ENCODE measurements around the gene MMEL1. TPM values are rescaled to one million over a fixed set of nuclear protein-coding genes. Genes with fewer than 3 reads are reported as not detected.
"Not testable (repeated sequence)": the region's sequence is repeated elsewhere in the genome, so short reads cannot be mapped to it uniquely, and the experiment has no call there.

The MMEL1 gene
- total and polyA plus RNA-seq, 8 donors: 0.39 to 8.7 (median 2.5) TPM

DNA sequence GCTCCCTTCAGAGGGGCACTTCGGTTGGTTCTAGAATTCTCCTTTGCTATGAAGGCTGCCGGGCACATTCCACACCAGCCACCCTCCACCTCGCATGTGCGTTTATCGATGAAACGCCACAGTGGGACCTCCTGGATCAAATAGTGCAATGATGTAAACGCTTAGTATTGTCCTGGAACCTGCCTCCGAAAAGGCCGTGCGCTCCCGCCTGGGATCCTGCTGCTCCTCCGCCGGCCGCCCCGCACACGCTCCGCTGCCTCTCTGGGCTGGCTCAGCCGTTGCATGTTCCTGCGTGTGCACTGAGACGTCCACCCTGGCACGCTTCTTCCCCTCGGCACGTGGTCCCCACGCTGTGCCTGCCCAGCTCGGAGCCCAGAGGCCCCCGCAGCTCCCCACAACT lies 80.6 kb downstream of the MMEL1 start:
- no peak for DNase-seq
- Histone ChIP-seq H3K4me3 (no peak overlapping the region), H3K4me1 (peaks cover 6 to 22% (median 10%) of the 10 kb centered on the region in 3 donors), H3K27ac (no peak overlapping the region), H3K36me3 (no peaks in the 10 kb centered on the region), H3K27me3 (no peaks in the 10 kb centered on the region), H3K9me3 (no peaks in the 10 kb centered on the region)
- TF ChIP-seq, protein P1, sequence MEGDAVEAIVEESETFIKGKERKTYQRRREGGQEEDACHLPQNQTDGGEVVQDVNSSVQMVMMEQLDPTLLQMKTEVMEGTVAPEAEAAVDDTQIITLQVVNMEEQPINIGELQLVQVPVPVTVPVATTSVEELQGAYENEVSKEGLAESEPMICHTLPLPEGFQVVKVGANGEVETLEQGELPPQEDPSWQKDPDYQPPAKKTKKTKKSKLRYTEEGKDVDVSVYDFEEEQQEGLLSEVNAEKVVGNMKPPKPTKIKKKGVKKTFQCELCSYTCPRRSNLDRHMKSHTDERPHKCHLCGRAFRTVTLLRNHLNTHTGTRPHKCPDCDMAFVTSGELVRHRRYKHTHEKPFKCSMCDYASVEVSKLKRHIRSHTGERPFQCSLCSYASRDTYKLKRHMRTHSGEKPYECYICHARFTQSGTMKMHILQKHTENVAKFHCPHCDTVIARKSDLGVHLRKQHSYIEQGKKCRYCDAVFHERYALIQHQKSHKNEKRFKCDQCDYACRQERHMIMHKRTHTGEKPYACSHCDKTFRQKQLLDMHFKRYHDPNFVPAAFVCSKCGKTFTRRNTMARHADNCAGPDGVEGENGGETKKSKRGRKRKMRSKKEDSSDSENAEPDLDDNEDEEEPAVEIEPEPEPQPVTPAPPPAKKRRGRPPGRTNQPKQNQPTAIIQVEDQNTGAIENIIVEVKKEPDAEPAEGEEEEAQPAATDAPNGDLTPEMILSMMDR (IDR thresholded peaks at IDR 0.05): no peak
- 77 to 89% methylated on average over 23 to 26 of the region's 26 CpGs for WGBS, 2 donors
- FAIRE-seq: no peak
- intact Hi-C loops (cut with DNase I): no loop called here
- ATAC-seq: no peak

DNA sequence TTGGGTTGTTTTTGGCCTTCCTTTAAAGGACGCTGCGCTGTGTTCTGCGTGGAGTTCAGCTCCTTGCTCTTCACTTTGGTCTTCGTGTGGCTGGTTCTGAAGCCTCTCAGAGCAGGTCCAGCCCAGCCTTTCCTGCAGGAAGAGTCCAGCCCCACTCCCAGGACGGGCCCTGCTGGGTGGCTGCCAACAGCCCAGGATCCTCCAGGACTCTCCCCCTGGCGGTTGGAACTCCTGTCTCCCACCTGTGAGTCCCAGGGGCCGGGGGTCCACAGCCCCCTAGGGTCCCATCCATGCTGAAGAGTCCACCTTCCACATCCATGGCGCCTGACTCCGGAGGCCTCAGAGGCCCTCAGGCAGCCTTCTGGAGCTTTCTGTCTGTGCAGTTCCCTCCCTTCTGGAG lies 81.3 kb downstream of the MMEL1 start:
- intact Hi-C loops (cut with DNase I); H3K4me3 ChIP-seq; H3K27me3 ChIP-seq; H3K27ac ChIP-seq; H3K36me3 ChIP-seq; FAIRE-seq; ATAC-seq; H3K9me3 ChIP-seq: not testable (repeated sequence)
- 66 to 73% methylated on average over 9 of the region's 9 CpGs for WGBS, 2 donors
- DNase-seq: peak in 2 of 6 donors; percentile 46 to 52
- H3K4me1 ChIP-seq: peaks cover 6 to 23% (median 12%) of the 10 kb centered on the region in 3 donors

DNA sequence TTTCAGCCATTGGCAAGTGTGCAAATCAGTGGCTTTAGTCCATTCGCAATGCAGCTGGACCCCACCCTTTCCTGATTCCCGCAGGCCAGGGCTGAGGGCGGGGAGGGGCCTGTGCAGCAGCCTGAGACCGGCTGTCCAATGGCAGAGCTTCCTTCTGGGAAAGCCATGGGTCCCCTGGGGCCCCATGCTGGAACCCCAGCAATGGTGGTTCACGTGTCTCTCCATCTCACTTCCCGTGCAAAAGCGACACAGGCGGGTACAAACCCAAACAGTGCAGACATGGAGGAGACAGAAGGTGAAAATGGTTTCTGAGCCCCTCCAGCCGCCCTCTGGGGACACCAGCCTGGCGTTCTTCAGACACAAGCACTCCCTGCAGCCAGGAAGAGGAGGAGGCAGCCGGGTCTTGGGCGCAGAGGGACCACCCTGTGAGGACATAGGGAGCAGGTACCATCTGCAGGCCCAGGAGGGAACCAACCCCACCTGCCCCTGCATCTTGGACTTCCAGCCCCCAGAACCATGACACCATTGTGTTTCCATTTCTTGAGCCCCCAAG lies 82.4 kb downstream of the MMEL1 start:
- H3K9me3 ChIP-seq; intact Hi-C loops (cut with DNase I); H3K36me3 ChIP-seq; H3K27me3 ChIP-seq; H3K27ac ChIP-seq; H3K4me3 ChIP-seq; ATAC-seq; FAIRE-seq: not testable (repeated sequence)
- WGBS, 2 donors: 70 to 80% methylated on average over 9 to 12 of the region's 12 CpGs
- peaks cover 6 to 22% (median 17%) of the 10 kb centered on the region in 3 donors for H3K4me1 ChIP-seq
- DNase-seq: peak in 1 of 6 donors; percentile 41

DNA sequence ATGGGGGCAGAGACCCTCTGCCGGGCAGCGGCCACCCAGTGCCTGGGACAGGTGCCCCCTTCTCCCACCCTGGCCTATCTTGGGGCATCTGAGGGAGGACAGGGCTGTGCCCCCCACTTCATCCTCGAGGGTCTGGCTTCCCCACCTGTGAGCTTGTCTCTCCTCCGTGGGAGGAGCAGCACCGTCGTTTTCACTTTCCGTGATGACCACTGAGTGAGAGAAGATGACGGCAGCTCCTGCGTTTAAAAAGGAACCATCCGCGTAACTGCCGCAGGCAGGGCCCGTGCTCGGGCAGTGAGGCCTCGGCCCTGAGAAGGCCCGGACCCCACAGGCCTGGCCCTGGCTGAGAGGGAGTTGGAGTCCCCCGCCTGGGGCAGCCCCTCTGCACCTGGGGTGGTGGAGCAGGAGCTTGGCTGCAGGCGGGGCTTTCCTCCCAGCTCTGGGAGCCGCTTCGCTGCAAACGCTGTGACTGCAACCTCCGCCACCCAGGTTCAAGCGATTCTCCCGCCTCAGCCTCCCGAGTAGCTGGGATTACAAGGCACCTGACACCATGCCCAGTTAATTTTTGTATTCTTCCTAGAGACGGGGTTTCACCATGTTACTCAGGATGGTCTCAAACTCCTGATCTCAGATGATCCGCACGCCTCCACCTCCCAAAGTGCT lies 83.3 kb downstream of the MMEL1 start:
- not testable (repeated sequence) for H3K36me3 ChIP-seq, FAIRE-seq, H3K27me3 ChIP-seq, H3K9me3 ChIP-seq, ATAC-seq
- intact Hi-C loops (cut with DNase I): loop anchor here in 2 of 3 donors (5.0 kb wide), 1 partner anchor 132 kb away; no protein-coding TSS in a partner anchor
- peak overlapping the region in 1 of 4 donors; percentile 67 for H3K4me3 ChIP-seq
- peaks cover 6 to 22% (median 20%) of the 10 kb centered on the region in 3 donors for H3K4me1 ChIP-seq
- WGBS, 2 donors: 82 to 85% methylated on average over 24 to 26 of the region's 28 CpGs
- peak overlapping the region; percentile 73 to 97 (median 90) for H3K27ac ChIP-seq
- DNase-seq: peak in 2 of 6 donors; percentile 39 to 46

GRCh38 chr1:2548068-2548589 lies 84.7 kb downstream of the MMEL1 start:
- 4 to 9% methylated on average over 17 of the region's 17 CpGs for WGBS, 2 donors
- H3K27ac ChIP-seq: peak overlapping the region; percentile 73 to 97 (median 90)
- no peaks in the 10 kb centered on the region for H3K9me3 ChIP-seq
- ATAC-seq: peak; percentile 62 to 78 (median 73)
- H3K4me3 ChIP-seq: peak overlapping the region in 3 of 4 donors; percentile 1 to 67 (median 30)
- peak in 5 of 6 donors; percentile 82 to 96 (median 87) for DNase-seq
- H3K4me1 ChIP-seq: peaks cover 6 to 22% (median 20%) of the 10 kb centered on the region in 3 donors
- intact Hi-C loops (cut with DNase I): loop anchor here in 2 of 3 donors (5.0 kb wide), 1 partner anchor 131 kb away; no protein-coding TSS in a partner anchor
- H3K36me3 ChIP-seq: no peaks in the 10 kb centered on the region
- H3K27me3 ChIP-seq: no peaks in the 10 kb centered on the region
- no peak for FAIRE-seq
- TF ChIP-seq, protein P1 (IDR thresholded peaks at IDR 0.05): peak; percentile 89 to 95 (median 92)

GRCh38 chr1:2547210-2548067 lies 85.4 kb downstream of the MMEL1 start:
- ATAC-seq (no peak), FAIRE-seq (no peak), DNase-seq (peak in 2 of 6 donors; percentile 40 to 53)
- H3K4me1 ChIP-seq: peaks cover 6 to 22% (median 20%) of the 10 kb centered on the region in 3 donors
- H3K36me3 ChIP-seq: no peaks in the 10 kb centered on the region
- H3K4me3 ChIP-seq: peak overlapping the region in 3 of 4 donors; percentile 5 to 67 (median 54)
- peak overlapping the region; percentile 73 to 97 (median 90) for H3K27ac ChIP-seq
- TF ChIP-seq, protein P1 (IDR thresholded peaks at IDR 0.05): no peak
- intact Hi-C loops (cut with DNase I): loop anchor here in 2 of 3 donors (5.0 kb wide), 1 partner anchor 130 kb away; no protein-coding TSS in a partner anchor
- H3K9me3 ChIP-seq: no peaks in the 10 kb centered on the region
- WGBS, 2 donors: 19 to 32% methylated on average over 27 of the region's 27 CpGs
- H3K27me3 ChIP-seq: no peaks in the 10 kb centered on the region

Measured in pancreas (tissue), 10 donors.